Spleen (tissue), 7 donors: Measurements from ENCODE around the gene FAM83F.

ENCODE experiments used
- CTCF ChIP-seq, 11 experiments: fragments of 200-600 bp in 7 of 11; fragments of 450-650 bp in 4 of 11; sonication (generic) in 4 of 11; IDR thresholded peaks in 8 of 11; conservative IDR thresholded peaks in 3 of 11; 1 replicate in 7 of 11; 2 replicates in 4 of 11; pipeline versions ENCODE4 v1.4.0 to v1.8.0; 2016 to 2021; ENCODE audit warnings: antibody characterized with exemption in 11 of 11, inconsistent platforms in 4 of 11, mild to moderate bottlenecking in 1 of 11
- POLR2A ChIP-seq, 3 donors: fragments of 450-650 bp; IDR thresholded peaks; one replicate each; pipeline ENCODE4 v1.5.1; 2017; ENCODE audit warnings: antibody characterized with exemption in 3 of 3, mild to moderate bottlenecking in 1 of 3
- POLR2AphosphoS5 ChIP-seq, 3 donors: sonication (generic); formaldehyde crosslinking; IDR thresholded peaks; one replicate each; pipeline ENCODE4 v1.5.1; 2017; ENCODE audit warnings: antibody characterized with exemption in 3 of 3
- donor health status: DM: no; HTN: no; CAD: no; lungs with moderate emphysema.
- donor health status: DM: no; HTN: no; CAD: no.
- donor health status: DM: no; HTN: no; CAD: no.

GRCh38 chr22:40056559-40056958 lies 61.8 kb downstream of the FAM83F start:
- TF ChIP-seq CTCF (IDR thresholded peaks at IDR 0.05 in 8 of 11, conservative IDR thresholded peaks at IDR 0.05 in 3 of 11) = no peak
- no peak for TF ChIP-seq POLR2A (IDR thresholded peaks at IDR 0.05)
- TF ChIP-seq POLR2AphosphoS5 (IDR thresholded peaks at IDR 0.05) = no peak
